ENCODE measurements around the gene PERCC1.
A peak's percentile ranks its signal among the peaks of the same experiment; 100 is the strongest.
"Not testable (repeated sequence)": the region's sequence is repeated elsewhere in the genome, so short reads cannot be mapped to it uniquely, and the experiment has no call there.

PERCC1 gene

DNA sequence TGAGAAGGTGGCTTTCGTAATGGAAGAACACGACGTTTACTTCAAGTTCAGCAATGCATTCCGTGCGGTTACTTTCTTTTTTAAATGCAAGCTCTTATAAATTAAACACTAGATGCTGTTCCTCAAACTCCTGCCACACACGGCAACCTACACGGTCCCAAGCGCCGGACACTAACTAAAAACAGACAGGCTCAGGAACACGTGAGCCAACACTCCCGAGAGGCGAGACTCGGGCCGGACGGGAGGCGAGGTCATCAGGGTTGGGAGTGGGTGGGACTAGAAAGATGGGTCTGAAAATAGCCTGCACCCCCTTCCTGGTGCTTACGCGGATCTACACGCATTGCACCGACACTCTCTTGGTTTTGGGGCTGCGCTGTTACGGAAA, 37.5 kb downstream of the PERCC1 start:
- ATAC-seq (ENCODE audit: low read depth) (no peak), DNase-seq (ENCODE audit: low spot score in 2 of 2) (no peak)
- H3K4me1 Mint-ChIP-seq, result peaks cover 36% of the 10 kb centered on the region
- H3K27ac Mint-ChIP-seq, result no peak overlapping the region
- H3K9me3 Mint-ChIP-seq, result no peaks in the 10 kb centered on the region
- H3K27me3 Mint-ChIP-seq, result no peaks in the 10 kb centered on the region
- no peak overlapping the region for H3K4me3 Mint-ChIP-seq
- peaks cover 3% of the 10 kb centered on the region for H3K36me3 Mint-ChIP-seq

DNA sequence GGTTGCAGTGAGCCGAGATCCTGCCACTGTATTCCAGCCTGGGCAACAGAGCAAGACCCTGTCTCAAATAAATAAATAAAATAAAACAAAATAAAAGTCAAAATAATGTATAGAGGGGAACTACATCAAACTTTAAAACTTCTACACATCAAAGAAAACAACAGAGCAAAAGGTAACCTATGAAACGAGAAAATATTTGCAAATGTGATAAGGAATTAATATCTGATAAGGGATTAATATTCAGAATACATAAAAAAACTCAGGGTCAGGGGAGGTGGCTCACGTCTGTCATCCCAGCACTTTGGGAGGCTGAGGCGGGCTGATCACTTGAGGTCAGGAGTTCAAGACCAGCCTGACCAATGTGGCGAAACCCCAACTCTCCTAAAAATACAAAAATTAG, 38.3 kb downstream of the PERCC1 start:
- Mint-ChIP-seq H3K4me1 (peaks cover 38% of the 10 kb centered on the region), H3K27ac (peak overlapping the region; percentile 89)
- H3K9me3 Mint-ChIP-seq; H3K4me3 Mint-ChIP-seq; H3K36me3 Mint-ChIP-seq; DNase-seq (ENCODE audit: low spot score in 2 of 2); H3K27me3 Mint-ChIP-seq; ATAC-seq (ENCODE audit: low read depth): not testable (repeated sequence)

DNA sequence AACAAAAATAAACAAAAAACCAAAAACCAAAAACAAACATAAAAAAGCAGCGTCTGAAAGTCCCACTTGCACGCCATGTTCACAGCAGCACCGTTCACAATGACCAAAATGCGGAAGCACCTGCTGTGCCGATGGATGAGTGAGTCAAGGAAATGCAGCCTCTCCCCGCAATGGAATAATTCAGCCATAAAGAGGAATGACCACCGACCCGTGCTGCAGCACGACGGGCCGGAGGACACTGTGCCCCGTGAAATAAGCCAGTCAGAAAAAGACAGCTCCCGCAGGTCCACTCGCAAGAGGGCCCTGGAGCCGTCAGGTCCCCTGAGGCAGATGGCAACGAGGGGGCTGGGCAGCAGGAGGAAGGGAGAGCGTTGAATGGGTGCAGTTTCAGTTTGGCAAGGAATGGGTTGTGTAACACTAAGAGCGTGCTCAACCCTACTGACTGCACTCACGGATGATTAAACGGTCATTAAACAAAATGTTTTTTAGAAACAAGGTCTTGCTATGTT, 38.9 kb downstream of the PERCC1 start:
- Mint-ChIP-seq H3K27ac (peak overlapping the region; percentile 89), H3K4me1 (peaks cover 39% of the 10 kb centered on the region), H3K9me3 (no peaks in the 10 kb centered on the region), H3K36me3 (peaks cover 3% of the 10 kb centered on the region), H3K4me3 (peak overlapping the region; percentile 72), H3K27me3 (no peaks in the 10 kb centered on the region)
- DNase-seq (ENCODE audit: low spot score in 2 of 2), result no peak
- peak; percentile 59 for ATAC-seq (ENCODE audit: low read depth)

DNA sequence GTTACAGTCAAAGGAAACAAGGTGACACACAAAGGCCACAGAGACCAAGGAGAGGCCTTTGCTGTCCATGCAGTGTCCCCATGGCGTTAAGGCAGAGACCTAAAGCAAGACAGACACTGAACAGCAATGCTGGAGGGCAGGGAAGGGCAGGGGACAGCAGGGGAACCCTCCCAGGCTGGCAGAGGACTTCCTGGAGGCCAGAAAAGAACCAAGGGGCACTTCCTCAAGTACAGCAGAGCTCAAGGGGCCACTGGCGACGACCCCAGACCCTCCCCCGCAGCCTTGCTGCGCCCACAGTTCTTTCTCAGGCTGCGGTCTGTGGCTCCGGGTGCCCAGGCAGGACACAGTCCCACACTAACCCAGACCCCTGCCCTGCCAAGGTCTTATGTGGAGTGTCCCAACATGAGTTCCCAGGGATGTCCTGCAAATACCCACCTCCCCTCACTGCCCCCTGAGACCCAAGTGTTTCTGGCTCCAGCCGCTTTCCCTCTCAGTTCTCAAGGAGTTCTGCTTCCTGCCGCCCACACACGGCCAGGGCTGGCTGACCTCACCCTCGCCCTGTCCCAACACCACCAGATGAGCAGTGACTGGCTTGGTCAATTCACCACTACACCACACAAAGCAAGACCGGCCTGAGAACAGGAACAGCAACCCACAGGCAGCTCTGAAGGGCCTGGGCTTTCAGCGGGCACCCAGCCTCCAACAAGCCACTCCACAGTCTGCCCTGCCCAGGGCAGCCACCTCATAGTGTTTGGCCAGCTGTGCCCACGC, 39.8 kb downstream of the PERCC1 start:
- peak overlapping the region; percentile 89 for H3K27ac Mint-ChIP-seq
- DNase-seq (ENCODE audit: low spot score in 2 of 2) (no peak), ATAC-seq (ENCODE audit: low read depth) (no peak)
- peaks cover 41% of the 10 kb centered on the region for H3K4me1 Mint-ChIP-seq
- H3K4me3 Mint-ChIP-seq, result peak overlapping the region; percentile 42
- peaks cover 2% of the 10 kb centered on the region for H3K36me3 Mint-ChIP-seq
- no peaks in the 10 kb centered on the region for H3K9me3 Mint-ChIP-seq
- H3K27me3 Mint-ChIP-seq, result no peaks in the 10 kb centered on the region

DNA sequence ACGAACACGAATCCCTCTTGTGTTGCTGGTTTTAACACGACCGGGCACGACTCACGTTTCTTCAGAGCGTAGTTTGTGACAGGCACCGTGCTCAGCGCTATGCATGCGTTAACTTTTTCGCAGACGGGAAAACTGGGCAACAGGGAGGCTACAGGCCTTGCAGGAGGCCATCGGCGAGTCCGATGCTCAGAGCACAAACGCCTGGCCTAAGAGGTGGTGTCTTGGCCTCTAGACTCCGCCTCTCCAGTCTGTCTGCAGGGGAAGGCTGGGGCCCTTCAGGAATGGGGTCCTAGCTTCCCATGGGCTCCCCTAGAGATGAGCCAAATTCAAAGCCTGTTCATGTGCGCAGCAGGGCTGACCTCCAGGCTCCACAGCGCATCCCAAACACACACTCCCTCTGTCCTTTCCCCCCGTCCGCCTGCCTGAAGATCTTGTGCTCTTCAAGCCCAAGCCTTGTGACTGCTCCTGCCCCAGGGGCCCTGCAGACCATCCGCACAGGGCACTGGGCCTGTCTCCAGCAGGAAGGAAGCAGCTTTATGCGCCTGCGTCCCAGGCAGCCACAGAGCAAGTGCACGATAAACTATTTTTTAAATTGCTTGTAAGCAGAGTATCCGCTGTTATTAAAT, 40.8 kb downstream of the PERCC1 start:
- no peak for ATAC-seq (ENCODE audit: low read depth)
- Mint-ChIP-seq H3K4me1 (peaks cover 45% of the 10 kb centered on the region), H3K9me3 (no peaks in the 10 kb centered on the region), H3K4me3 (peak overlapping the region; percentile 58), H3K36me3 (peaks cover 2% of the 10 kb centered on the region), H3K27ac (peak overlapping the region; percentile 78), H3K27me3 (no peaks in the 10 kb centered on the region)
- no peak for DNase-seq (ENCODE audit: low spot score in 2 of 2)

DNA sequence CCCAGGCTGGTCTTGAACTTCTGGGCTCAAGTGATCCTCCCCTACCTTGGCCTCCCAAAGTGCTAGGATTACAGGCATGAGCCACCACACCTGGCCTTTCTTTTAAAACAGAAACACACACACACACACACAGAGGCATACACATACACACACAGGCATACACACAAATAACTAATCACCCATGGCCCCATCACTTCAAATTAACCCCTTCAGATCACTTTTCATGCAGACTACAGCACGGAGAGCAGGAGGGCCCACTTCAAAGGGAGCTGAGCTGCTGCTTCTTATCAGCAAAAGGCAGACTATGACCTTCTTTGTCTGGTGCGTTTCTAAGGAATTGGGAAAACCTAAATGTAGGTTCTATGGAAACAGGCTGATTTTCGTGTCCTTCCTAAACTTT, 42.1 kb downstream of the PERCC1 start:
- no peak for DNase-seq (ENCODE audit: low spot score in 2 of 2)
- H3K27ac Mint-ChIP-seq, result peak overlapping the region; percentile 78
- ATAC-seq (ENCODE audit: low read depth), result no peak

DNA sequence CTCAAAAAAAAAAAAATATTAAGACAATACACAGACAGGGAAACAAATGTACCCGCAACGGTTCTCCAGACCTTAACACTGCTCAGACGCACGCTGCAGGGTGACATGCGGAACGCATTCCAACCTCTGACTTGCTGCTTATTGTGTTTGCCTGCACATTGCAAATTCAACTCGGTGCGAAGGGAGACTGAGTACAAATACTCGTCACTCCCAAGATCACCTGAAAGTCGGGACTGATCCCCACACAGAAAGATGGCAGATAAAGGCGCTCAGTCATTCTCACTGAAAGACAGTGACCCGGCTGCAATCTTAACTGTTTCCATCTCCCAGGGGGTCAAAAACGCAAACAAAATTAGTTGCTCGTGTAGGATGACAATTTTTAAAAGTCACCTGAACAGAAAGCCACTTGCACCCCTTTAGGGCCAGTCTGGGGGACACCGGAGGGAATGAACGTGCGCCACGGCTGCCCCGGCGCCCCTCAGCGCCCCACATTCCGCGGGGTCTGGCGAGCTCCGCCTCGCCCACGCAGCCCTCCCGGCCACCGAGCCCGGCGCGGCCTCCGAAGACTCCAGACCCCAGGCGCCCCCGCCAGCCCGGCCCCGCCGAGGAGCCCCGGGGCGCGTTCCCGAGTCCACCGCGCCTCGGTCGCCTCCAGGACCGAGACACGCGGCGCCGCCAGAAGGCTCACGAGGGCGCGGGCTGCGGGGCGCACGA, 43.4 kb downstream of the PERCC1 start:
- peaks cover 41% of the 10 kb centered on the region for H3K4me1 Mint-ChIP-seq
- ATAC-seq (ENCODE audit: low read depth) (peak; percentile 1), DNase-seq (ENCODE audit: low spot score in 2 of 2) (no peak)
- H3K36me3 Mint-ChIP-seq, result peaks cover 3% of the 10 kb centered on the region
- no peaks in the 10 kb centered on the region for H3K27me3 Mint-ChIP-seq
- H3K9me3 Mint-ChIP-seq, result peaks cover 3% of the 10 kb centered on the region
- peak overlapping the region; percentile 75 for H3K4me3 Mint-ChIP-seq
- H3K27ac Mint-ChIP-seq, result peak overlapping the region; percentile 88

More for the DNA sequence above, 42.1 kb downstream of the PERCC1 start:
- Mint-ChIP-seq H3K4me1 (peaks cover 37% of the 10 kb centered on the region), H3K4me3 (peak overlapping the region; percentile 67), H3K27me3 (no peaks in the 10 kb centered on the region), H3K9me3 (no peaks in the 10 kb centered on the region), H3K36me3 (no peaks in the 10 kb centered on the region)

DNA sequence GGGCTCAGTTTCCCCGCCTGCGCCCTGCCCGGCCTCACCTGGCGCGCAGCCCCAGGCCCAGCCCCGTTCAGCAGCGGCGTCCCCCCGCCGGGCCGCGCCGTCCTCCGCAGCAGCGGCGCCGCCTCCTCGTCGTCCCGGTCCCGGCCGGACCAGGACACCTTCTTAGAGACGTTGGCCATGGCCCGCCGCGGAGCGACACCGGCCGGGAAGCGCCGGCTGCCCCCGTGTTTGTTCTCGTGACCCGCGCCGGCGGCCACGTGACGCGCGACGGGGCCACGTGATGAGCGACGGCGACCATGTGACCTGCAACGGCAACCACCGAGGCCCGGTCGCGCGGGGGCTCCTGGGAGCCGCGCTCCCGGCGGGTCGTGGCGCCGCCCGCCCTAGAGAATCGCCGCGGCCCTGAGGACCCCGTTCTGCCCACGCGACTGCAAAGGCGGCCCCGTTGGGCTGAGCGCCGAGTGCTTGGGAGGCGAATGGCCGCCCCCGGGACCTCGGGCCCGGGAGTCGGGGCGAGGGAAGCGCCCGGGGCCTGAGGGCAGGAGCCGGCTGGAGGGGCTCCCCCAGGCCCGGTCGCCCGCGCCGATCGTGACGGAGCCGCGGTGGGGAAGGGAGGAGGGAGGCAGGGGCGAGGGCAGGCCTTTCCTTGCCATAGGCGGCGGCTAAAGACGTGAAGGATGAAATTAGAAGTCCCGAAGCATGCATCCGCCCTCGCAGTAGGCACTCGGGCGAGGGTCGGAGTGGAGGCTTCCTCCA, 44.1 kb downstream of the PERCC1 start, which contains the start of gene CLCN7:
Gene CLCN7, minus strand, starts transcription at position 233 of the 756 bp plus-strand sequence. Its CDS starts 54 bp downstream, at position 179.
- peak; percentile 88 for ATAC-seq (ENCODE audit: low read depth)
- peaks cover 3% of the 10 kb centered on the region for H3K9me3 Mint-ChIP-seq
- H3K36me3 Mint-ChIP-seq, result peaks cover 3% of the 10 kb centered on the region
- peak within 1 kb of the TSS; percentile 88 for H3K27ac Mint-ChIP-seq
- H3K4me3 Mint-ChIP-seq, result peak within 1 kb of the TSS; percentile 89
- DNase-seq (ENCODE audit: low spot score in 2 of 2), result peak; percentile 84 to 90
- no peaks in the 10 kb centered on the region for H3K27me3 Mint-ChIP-seq
- peaks cover 35% of the 10 kb centered on the region for H3K4me1 Mint-ChIP-seq

DNA sequence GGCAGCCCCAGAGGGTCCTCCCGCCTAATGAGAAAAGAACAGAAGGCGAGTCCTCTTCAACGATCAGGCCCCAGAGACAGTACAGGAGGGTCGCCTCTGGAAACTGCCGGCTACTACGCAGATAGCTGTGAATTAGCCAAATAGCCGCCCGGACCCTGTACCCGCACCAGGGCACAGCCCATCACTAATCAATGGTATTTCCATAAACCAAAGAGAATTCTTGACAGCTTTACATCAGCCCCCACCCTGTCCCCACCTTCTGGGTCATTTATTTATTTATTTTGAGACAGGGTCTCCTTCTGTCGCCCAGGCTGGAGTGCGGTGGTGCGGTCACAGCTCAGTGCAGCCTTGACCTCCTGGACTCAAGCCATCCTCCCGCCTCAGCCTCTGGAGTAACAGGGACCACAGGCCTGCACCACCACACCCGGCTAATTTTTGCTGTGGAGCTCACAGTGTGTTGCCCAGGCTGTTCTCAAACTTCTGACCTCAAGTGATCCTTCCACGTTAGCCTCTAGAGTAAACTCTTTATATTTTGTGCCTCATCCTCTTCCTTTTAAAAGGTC, 44.8 kb downstream of the PERCC1 start:
- DNase-seq (ENCODE audit: low spot score in 2 of 2) (no peak), ATAC-seq (ENCODE audit: low read depth) (no peak)
- Mint-ChIP-seq H3K9me3 (peaks cover 3% of the 10 kb centered on the region), H3K27ac (peak overlapping the region; percentile 88), H3K4me3 (peak overlapping the region; percentile 89), H3K36me3 (peaks cover 3% of the 10 kb centered on the region), H3K4me1 (peaks cover 34% of the 10 kb centered on the region), H3K27me3 (no peaks in the 10 kb centered on the region)

DNA sequence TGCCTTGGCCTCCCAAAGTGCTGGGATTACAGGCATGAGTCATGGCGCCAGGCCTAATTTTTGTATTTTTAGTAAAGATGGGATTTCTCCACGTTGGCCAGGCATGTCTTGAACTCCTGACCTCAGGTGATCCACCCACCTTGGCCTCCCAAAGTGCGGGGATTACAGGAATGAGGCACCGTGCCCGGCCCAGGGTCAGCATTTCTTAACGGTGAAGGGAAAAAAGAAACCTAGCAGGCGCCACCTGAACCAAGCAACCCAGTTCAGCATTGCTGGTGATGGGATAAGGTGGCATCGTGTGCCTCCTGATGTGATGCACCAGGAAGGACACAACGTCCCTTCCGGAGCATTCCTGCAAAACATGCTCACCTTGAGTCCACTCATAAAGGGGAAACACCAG, 46.2 kb downstream of the PERCC1 start:
- DNase-seq (ENCODE audit: low spot score in 2 of 2) (no peak), ATAC-seq (ENCODE audit: low read depth) (no peak)
- peaks cover 3% of the 10 kb centered on the region for H3K9me3 Mint-ChIP-seq
- peaks cover 32% of the 10 kb centered on the region for H3K4me1 Mint-ChIP-seq
- H3K4me3 Mint-ChIP-seq, result no peak overlapping the region
- H3K36me3 Mint-ChIP-seq, result peaks cover 3% of the 10 kb centered on the region
- H3K27ac Mint-ChIP-seq, result no peak overlapping the region
- no peaks in the 10 kb centered on the region for H3K27me3 Mint-ChIP-seq

DNA sequence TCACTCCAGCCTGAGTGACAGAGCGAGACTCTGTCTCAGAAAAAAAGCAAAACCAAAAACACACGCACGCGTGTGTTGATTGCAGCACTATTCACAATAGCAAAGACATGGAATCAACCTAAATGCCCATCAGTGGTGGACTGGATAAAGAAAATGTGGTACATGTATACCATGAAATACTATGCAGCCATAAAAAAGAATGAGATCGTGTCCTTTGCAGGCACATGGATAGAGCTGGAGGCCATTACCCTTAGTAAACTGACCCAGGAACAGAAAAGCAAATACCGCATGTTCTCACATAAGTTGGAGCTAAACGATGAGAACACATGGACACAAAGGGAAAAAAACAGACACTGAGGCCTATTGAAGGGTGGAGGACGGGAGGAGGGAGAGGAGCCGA, 48.1 kb downstream of the PERCC1 start:
- not testable (repeated sequence) for H3K9me3 Mint-ChIP-seq; ATAC-seq (ENCODE audit: low read depth); DNase-seq (ENCODE audit: low spot score in 2 of 2); H3K4me3 Mint-ChIP-seq; H3K27me3 Mint-ChIP-seq; H3K36me3 Mint-ChIP-seq
- Mint-ChIP-seq H3K27ac (peak overlapping the region; percentile 79), H3K4me1 (peaks cover 25% of the 10 kb centered on the region)

DNA sequence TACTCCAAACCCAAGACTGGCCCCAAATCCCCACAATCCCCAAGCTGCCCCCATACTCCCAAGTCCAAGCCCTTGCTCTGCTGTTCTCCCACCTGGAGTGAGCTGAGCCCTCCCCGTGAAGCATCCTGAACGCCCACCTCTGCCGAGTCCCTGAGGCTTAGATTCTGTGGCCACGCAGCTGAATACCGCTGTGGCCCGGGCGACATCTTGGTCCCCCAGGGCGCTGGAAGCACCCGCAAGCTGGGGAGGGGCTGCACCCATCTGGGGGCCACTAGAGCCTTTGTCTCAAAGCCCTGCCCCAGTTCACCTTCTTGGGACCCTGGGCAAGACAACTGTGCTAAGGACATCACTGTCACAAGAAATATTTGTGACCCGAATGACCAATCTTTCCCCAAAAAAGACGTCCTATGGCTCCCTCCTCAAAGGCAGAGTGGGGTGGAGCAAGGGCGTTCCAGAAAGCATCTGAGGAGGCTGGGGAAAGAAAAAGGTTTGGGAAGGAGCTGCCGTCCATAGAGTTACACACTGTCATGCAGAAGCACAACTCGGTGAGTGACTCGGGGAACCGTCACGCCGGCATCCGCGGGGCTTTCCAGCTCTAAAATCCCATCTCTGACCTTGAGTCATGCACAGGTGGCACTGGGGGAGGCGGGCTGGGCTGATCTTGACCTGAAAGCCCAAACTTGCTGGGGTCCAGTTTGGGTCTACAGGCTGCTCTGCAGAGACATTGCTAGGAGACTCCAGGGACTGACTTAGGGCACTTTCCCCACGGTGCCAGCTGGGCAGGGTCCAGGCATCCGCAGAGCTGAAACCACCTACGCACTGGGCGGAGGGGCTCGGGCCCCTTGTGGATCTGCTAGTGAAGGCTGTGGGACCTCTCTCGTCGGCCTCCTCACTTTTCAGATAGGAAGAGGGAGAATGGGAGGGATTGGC, 51.3 kb downstream of the PERCC1 start:
- H3K27me3 Mint-ChIP-seq, result no peaks in the 10 kb centered on the region
- DNase-seq (ENCODE audit: low spot score in 2 of 2), result no peak
- peaks cover 17% of the 10 kb centered on the region for H3K4me1 Mint-ChIP-seq
- peak overlapping the region; percentile 97 for H3K27ac Mint-ChIP-seq
- H3K4me3 Mint-ChIP-seq, result no peak overlapping the region
- peak; percentile 49 for ATAC-seq (ENCODE audit: low read depth)
- H3K36me3 Mint-ChIP-seq, result peaks cover 4% of the 10 kb centered on the region
- H3K9me3 Mint-ChIP-seq, result peaks cover 3% of the 10 kb centered on the region
